Large intestine (tissue), 3 donors: ENCODE measurements around the gene CDH24. TPM values are rescaled to one million over a fixed set of nuclear protein-coding genes. Genes with fewer than 3 reads are reported as not detected.

Experiments
- DNase-seq, 2 donors: peaks; one replicate each; pipeline versions ENCODE4 v3.0.0 to v3.0.0-alpha.2; 2013
- H3K27ac ChIP-seq: one replicate; pipeline ENCODE4 v1.5.1; 2013; ENCODE audit warnings: low read length
- H3K27me3 ChIP-seq: 2 replicates; pipeline ENCODE4 v1.6.1; 2013; ENCODE audit warnings: low read length; ENCODE audit not compliant: control insufficient read depth, insufficient read depth
- H3K36me3 ChIP-seq: 2 replicates; pipeline ENCODE4 v1.6.1; 2013; ENCODE audit warnings: low read length; ENCODE audit not compliant: control insufficient read depth, insufficient read depth
- H3K4me1 ChIP-seq: one replicate; pipeline ENCODE4 v1.6.1; 2013; ENCODE audit warnings: low read length; ENCODE audit not compliant: control insufficient read depth, insufficient read depth
- H3K4me3 ChIP-seq: one replicate; pipeline ENCODE4 v1.5.1; 2013; ENCODE audit warnings: low read length
- H3K9me3 ChIP-seq: one replicate; pipeline ENCODE4 v1.6.1; 2013; ENCODE audit warnings: mild to moderate bottlenecking, low read depth, low read length, moderate library complexity; ENCODE audit not compliant: control insufficient read depth
- WGBS: methylation state at CpG from one replicate; pipeline ENCODE4 v1.1.5; 2013; ENCODE audit warnings: low lambda C conversion rate; ENCODE audit not compliant: insufficient coverage; 5-methylcytosine and 5-hydroxymethylcytosine counted together
- polyA plus RNA-seq: library from polyadenylated mRNA; unstranded; fragments of 120-200 nt; gene quantifications from one replicate; pipeline ENCODE4 v1.2.1, GENCODE V29; 2013

CDH24 gene
- polyA plus RNA-seq, 1 donor: 10.5 TPM

DNA sequence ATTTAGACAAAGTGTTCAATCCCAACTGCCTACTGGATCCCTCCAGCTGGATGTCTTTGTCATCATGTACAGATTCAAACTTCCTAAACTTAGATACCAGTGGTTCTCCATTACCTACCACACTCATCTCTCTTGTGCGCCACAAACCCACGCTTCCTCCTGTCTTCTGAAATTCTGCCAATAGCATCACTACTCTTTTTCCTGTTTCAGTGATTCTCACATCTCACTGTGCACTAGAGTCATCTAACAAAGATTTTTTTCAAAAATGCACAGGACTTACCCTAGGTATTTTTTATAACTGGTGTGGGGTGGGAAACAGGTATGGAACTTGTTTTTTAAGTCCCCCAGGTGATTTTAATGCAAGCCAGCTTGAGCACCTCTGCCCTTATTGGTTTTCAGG is 28.5 kb downstream of the CDH24 start:
- 80% methylated on average over 1 of the region's 2 CpGs for WGBS
- no peak overlapping the region for H3K4me3 ChIP-seq
- no peaks in the 10 kb centered on the region for H3K9me3 ChIP-seq
- H3K27ac ChIP-seq: no peak overlapping the region
- H3K4me1 ChIP-seq: peaks cover 19% of the 10 kb centered on the region
- no peak for DNase-seq
- H3K36me3 ChIP-seq: peaks cover 50% of the 10 kb centered on the region
- no peaks in the 10 kb centered on the region for H3K27me3 ChIP-seq

DNA sequence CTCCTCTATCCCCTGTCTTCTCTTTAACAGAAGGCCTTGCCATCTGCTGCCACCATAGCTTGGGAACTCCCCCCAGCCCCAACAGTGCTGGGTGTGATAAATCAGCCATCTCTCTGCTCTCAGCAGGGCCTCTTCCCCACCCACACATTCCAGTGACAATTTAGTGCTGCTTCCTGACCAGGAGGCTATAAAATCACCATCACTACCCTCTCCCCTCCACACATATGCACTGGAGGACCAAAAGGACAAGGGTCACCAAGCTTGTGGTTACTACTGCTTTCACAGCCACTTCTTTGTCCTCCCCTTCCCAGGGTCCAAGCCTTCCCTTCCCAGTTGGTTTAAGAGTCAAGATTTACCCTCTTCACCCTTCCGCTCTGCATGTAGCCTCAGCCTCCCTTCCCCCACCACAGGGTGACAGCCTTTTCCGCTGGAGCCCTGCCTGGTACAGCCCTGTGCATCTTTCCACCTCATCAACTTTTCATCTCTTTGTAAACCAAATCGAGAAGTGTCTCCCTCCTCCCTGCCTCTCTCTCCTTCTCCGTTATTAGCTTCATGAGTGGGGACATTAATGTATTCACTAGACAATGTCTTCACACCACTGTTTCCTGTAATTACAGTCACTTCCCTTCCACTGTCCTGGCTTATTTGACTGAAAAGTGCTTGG is 32.0 kb downstream of the CDH24 start:
- peaks cover 21% of the 10 kb centered on the region for H3K36me3 ChIP-seq
- peak overlapping the region; percentile 42 for H3K27ac ChIP-seq
- no peaks in the 10 kb centered on the region for H3K9me3 ChIP-seq
- DNase-seq: peak; percentile 40 to 70
- no peak overlapping the region for H3K4me3 ChIP-seq
- no peaks in the 10 kb centered on the region for H3K27me3 ChIP-seq
- WGBS: no CpG with 5 or more reads among the region's 4 CpGs
- peaks cover 12% of the 10 kb centered on the region for H3K4me1 ChIP-seq

DNA sequence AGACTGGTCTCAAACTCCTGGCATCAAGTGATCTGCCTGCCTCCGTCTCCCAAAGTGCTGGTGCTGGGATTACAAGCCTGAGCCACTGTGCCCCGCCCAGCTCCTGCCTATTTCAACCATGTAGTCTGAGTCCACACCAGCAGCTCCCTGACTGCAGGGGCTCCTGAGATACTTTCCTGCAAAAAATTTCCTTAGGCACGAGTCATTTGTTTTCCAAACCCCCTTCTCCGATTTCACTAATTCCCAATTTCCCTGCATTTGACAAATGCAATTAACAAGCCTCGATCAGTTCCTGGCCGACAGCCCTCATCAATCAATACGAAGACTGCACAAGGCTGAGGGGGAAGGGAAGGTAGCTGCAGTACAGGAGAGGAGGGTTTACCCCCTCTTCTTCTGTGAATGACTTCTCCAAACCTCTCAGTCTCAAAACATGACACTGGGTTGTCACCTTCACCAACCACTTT is 32.7 kb downstream of the CDH24 start:
- WGBS: no CpG with 5 or more reads among the region's 7 CpGs
- H3K4me1 ChIP-seq: peaks cover 12% of the 10 kb centered on the region
- no peaks in the 10 kb centered on the region for H3K27me3 ChIP-seq
- H3K4me3 ChIP-seq: no peak overlapping the region
- H3K27ac ChIP-seq: no peak overlapping the region
- H3K36me3 ChIP-seq: peaks cover 21% of the 10 kb centered on the region
- DNase-seq: no peak
- no peaks in the 10 kb centered on the region for H3K9me3 ChIP-seq

DNA sequence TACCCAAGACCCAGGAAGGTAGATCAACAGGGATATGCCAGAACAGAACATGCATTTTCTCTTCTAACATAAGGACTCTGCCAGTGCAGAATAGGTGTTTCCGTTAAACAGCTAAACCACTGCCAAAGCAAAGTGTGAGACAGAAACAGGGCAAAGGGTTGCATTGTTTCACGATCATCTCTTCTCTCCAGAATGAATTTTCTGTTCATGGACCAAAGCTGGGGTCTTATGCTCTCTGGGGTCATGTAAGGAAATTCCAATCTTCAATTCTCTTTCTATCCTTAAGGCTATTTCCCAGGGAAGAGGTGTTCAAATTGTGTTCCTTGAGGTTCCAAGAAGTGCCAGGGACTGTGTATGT is 33.5 kb downstream of the CDH24 start:
- Histone ChIP-seq H3K9me3 (no peaks in the 10 kb centered on the region), H3K27ac (no peak overlapping the region), H3K27me3 (no peaks in the 10 kb centered on the region), H3K4me1 (peaks cover 12% of the 10 kb centered on the region), H3K4me3 (no peak overlapping the region), H3K36me3 (peaks cover 16% of the 10 kb centered on the region)
- no peak for DNase-seq
- no CpG with 5 or more reads among the region's 2 CpGs for WGBS

DNA sequence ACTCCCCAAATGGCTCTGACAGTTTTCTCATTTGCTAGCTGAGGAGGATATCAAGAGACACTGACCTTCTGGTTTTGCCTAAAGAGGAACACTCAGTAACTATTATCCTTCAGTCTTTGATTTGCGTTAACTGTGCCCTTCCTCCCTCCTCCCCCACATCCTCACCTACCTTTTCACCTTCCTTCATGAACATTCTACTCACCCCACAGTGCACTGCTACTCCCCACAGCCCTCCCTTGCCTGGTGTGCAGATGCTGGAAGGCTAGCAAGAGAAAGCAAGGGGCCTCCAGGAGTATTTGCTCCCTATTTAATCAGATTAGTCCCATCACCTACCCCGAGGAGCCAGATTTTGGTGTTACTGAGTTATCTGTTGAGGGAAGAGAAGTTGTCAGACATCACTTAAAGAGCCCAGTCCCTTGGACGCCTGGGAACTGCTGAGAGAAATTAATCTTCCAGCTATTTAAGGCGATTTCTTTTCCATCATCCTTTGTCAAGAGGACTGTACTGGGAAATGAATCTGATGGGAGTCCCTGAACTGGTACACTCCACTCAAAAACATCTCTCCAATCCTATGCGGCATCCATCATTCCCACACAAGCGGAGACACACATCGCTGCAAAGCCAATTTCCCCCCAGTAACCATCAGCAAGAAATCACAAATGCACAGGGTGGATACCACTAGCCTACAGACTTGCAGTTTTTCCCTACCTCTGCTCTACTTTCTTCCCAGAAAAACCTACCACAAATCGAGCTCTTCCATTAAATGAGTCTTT is 34.1 kb downstream of the CDH24 start:
- H3K36me3 ChIP-seq: peaks cover 12% of the 10 kb centered on the region
- no peak overlapping the region for H3K27ac ChIP-seq
- 67% methylated on average over 2 of the region's 8 CpGs for WGBS
- H3K4me1 ChIP-seq: peaks cover 12% of the 10 kb centered on the region
- H3K4me3 ChIP-seq: no peak overlapping the region
- no peaks in the 10 kb centered on the region for H3K9me3 ChIP-seq
- no peaks in the 10 kb centered on the region for H3K27me3 ChIP-seq
- no peak for DNase-seq

DNA sequence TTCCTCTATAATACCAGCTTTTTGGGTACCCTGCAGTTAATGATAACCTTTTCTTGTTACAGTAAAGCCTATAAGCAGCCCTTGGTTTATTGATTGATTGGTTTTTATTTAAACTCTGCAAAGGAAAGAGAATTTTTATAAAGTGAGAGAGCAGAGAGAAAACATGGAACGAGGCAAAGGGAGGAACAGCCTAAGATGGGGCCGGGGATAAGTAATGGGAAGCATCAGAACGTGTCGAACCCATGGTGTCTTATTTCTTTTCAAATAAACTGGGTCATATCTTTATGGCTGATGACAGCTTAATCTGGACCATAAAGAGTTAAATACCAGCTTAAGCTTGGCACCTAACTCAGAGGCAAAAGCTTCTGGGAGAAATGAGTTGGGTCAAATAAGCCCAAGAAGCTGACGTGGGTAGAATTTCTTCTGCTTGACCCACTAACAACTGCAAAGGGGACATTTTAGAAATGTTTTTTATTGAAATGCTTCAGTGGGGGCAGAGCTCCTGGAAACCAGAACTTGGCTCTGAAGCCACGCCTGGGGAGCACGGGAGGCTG is 35.4 kb downstream of the CDH24 start:
- no peak overlapping the region for H3K27ac ChIP-seq
- peaks cover 9% of the 10 kb centered on the region for H3K36me3 ChIP-seq
- no peaks in the 10 kb centered on the region for H3K27me3 ChIP-seq
- peaks cover 12% of the 10 kb centered on the region for H3K4me1 ChIP-seq
- H3K4me3 ChIP-seq: no peak overlapping the region
- H3K9me3 ChIP-seq: no peaks in the 10 kb centered on the region
- 89% methylated on average over 4 of the region's 7 CpGs for WGBS
- no peak for DNase-seq

DNA sequence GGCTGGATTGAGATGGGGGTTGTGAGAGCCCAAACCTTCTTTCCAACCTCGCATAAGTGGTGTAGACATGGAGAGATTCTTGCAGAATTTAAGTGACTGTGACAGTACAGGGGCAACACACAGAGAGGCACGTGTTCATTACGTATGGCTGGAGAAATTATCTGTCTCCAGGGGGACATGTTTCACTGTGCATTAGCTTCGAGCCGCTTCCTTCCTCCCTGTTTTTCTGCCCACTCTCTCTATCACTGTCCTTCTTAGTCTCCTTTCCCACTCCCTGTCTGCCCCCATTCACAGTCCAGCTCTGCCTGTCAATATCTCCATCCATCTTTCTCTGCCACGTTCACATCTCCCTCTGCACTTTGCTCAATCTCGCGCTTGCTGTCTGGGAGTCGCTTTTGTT is 35.9 kb downstream of the CDH24 start:
- H3K9me3 ChIP-seq: no peaks in the 10 kb centered on the region
- no peak overlapping the region for H3K27ac ChIP-seq
- DNase-seq: no peak
- peaks cover 12% of the 10 kb centered on the region for H3K4me1 ChIP-seq
- H3K36me3 ChIP-seq: peaks cover 8% of the 10 kb centered on the region
- H3K4me3 ChIP-seq: no peak overlapping the region
- 67% methylated on average over 1 of the region's 9 CpGs for WGBS
- no peaks in the 10 kb centered on the region for H3K27me3 ChIP-seq

DNA sequence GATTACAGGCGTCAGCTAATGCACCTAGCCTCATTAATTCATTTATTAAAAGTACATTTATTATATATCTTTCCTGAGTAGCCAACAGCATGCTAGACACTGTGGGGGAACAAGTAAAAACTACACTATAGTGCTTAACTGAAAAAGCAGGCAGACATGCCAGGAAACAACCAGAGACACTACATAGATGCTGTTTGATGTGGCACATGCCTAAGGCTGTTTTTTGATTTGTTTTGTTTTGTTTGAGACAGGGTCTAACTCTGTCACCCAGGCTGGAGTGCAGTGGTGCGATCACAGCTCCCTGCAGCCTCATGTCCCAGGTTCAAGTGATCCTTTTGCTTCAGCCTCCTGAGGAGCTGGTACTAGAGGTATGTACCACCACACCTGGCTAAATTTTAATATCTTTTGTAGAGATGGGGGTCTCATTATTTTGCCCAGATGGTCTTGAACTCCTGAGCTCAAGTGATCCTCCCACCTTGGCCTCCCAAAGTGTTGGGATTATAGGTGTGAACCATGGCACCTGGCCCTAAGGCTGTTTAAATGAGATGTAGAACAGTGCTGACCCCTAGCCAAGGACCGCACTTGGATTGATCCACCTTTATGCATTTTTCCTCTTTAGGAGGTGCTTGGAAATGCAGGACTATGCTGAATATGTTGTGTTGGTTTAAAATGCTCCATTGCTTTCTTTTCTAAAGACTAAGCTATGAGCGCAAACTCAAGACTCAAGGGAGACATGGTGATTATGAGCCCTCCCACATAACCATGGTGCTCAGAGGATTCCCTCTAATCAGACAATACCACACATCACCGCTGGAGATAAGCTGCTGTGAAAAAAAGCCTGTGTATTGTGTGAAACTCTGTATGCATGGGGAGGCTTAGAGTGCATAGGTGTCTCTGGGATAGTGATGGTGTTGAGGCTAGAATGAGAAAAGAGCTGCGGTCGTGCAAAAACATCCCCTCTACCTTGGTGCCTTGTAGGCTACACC is 36.9 kb downstream of the CDH24 start:
- no peak overlapping the region for H3K27ac ChIP-seq
- no peaks in the 10 kb centered on the region for H3K36me3 ChIP-seq
- H3K27me3 ChIP-seq: no peaks in the 10 kb centered on the region
- no peak overlapping the region for H3K4me3 ChIP-seq
- H3K9me3 ChIP-seq: no peaks in the 10 kb centered on the region
- no peak for DNase-seq
- peaks cover 10% of the 10 kb centered on the region for H3K4me1 ChIP-seq
- no CpG with 5 or more reads among the region's 7 CpGs for WGBS

DNA sequence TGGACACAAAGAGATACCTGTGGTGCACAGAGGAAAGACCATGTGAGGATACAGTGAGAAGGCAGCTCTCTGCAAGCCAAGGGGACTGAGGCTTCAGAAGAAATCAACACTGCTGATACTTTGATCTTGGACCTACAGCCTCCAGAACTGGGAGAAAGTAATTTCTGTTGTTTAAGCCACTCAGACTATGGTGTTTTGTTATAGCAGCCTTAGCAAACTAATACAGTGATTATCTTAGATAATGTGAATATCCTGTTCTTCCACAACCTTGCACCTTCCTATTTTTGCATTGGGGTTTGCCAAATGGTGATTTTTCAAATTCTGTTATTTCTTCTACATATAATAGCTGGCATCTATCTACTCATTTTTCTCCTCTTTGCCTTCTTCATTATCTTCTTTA is 39.2 kb downstream of the CDH24 start:
- no peaks in the 10 kb centered on the region for H3K36me3 ChIP-seq
- H3K9me3 ChIP-seq: no peaks in the 10 kb centered on the region
- no peaks in the 10 kb centered on the region for H3K4me1 ChIP-seq
- no peak overlapping the region for H3K4me3 ChIP-seq
- no peak for DNase-seq
- no peaks in the 10 kb centered on the region for H3K27me3 ChIP-seq
- no peak overlapping the region for H3K27ac ChIP-seq

DNA sequence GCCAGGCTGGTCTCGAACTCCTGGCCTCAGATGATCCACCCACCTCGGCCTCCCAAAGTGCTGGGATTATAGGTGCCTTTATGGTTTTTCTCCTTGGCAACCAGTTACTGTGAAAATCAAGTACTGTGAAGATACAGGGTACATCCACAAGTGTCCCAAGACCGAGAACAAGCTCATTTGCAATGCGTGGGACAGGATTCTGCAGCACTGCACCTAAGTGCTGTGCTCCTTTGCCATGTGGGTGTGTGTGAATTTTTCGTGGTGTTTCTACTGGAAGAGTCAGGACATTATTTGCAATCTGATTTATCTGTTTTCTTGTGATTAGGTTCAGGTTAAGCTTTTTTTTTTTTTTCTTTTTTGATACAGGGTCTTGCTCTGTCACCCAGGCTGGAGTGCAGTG is 40.2 kb downstream of the CDH24 start:
- H3K4me1 ChIP-seq: no peaks in the 10 kb centered on the region
- DNase-seq: no peak
- no peaks in the 10 kb centered on the region for H3K9me3 ChIP-seq
- H3K27ac ChIP-seq: no peak overlapping the region
- WGBS: no CpG with 5 or more reads among the region's 5 CpGs
- no peak overlapping the region for H3K4me3 ChIP-seq
- H3K36me3 ChIP-seq: no peaks in the 10 kb centered on the region
- H3K27me3 ChIP-seq: no peaks in the 10 kb centered on the region
